Jurkat, Clone E6-1 (cell line): ENCODE measurements around the gene LAMTOR5.
"Not testable (repeated sequence)": the region's sequence is repeated elsewhere in the genome, so short reads cannot be mapped to it uniquely, and the experiment has no call there.

Experiments
- DNase-seq: peaks from one replicate; pipeline ENCODE4 v3.0.0-alpha.2; 2011; ENCODE audit warnings: low read depth, low spot score
- H3K4me3 ChIP-seq: 2 replicates; pipeline ENCODE4 v1.5.1; 2011; ENCODE audit warnings: mild to moderate bottlenecking, low read length, control low read depth, moderate library complexity

LAMTOR5 gene

GRCh38 chr1:110430901-110431300, 23.4 kb upstream of the LAMTOR5 start:
- no peak overlapping the region for H3K4me3 ChIP-seq
- DNase-seq, result no peak

- H3K4me3 ChIP-seq, result no peak overlapping the region
- DNase-seq, result no peak
Measured at GRCh38 chr1:110430366-110430765, 22.9 kb upstream of the LAMTOR5 start.

GRCh38 chr1:110428946-110429345, 21.5 kb upstream of the LAMTOR5 start:
- no peak overlapping the region for H3K4me3 ChIP-seq
- no peak for DNase-seq

GRCh38 chr1:110426854-110427253, 19.4 kb upstream of the LAMTOR5 start:
- no peak overlapping the region for H3K4me3 ChIP-seq
- DNase-seq, result no peak

- no peak for DNase-seq
- no peak overlapping the region for H3K4me3 ChIP-seq
Measured at GRCh38 chr1:110425612-110426152, 18.2 kb upstream of the LAMTOR5 start.

- no peak for DNase-seq
- H3K4me3 ChIP-seq, result no peak overlapping the region
Measured at GRCh38 chr1:110424699-110425611, 17.5 kb upstream of the LAMTOR5 start.

GRCh38 chr1:110420874-110421793, 13.6 kb upstream of the LAMTOR5 start:
- DNase-seq, result no peak
- no peak overlapping the region for H3K4me3 ChIP-seq

GRCh38 chr1:110420023-110420662, 12.6 kb upstream of the LAMTOR5 start:
- H3K4me3 ChIP-seq, result no peak overlapping the region

GRCh38 chr1:110418729-110419128, 11.2 kb upstream of the LAMTOR5 start:
- DNase-seq, result no peak
- H3K4me3 ChIP-seq, result no peak overlapping the region

More at GRCh38 chr1:110420023-110420662, 12.6 kb upstream of the LAMTOR5 start:
- DNase-seq, result no peak

GRCh38 chr1:110413045-110413444, 5.6 kb upstream of the LAMTOR5 start:
- not testable (repeated sequence) for DNase-seq, H3K4me3 ChIP-seq

GRCh38 chr1:110412576-110412975, 5.1 kb upstream of the LAMTOR5 start:
- DNase-seq, result peak; percentile 40
- H3K4me3 ChIP-seq, result no peak overlapping the region

- no peak for DNase-seq
Measured at GRCh38 chr1:110411173-110411735, 3.8 kb upstream of the LAMTOR5 start.

GRCh38 chr1:110409316-110409715, 1.8 kb upstream of the LAMTOR5 start:
- DNase-seq, result no peak
- no peak overlapping the region for H3K4me3 ChIP-seq

More at GRCh38 chr1:110411173-110411735, 3.8 kb upstream of the LAMTOR5 start:
- no peak overlapping the region for H3K4me3 ChIP-seq

- peak overlapping the region; percentile 93 for H3K4me3 ChIP-seq
- DNase-seq, result no peak
Measured at GRCh38 chr1:110408488-110408887, 994 bp upstream of the LAMTOR5 start.

- H3K4me3 ChIP-seq, result peak overlapping the region; percentile 93
- not testable (repeated sequence) for DNase-seq
Measured at GRCh38 chr1:110406407-110406806, 1.1 kb downstream of the LAMTOR5 start.

- DNase-seq, result no peak
- no peak overlapping the region for H3K4me3 ChIP-seq
Measured at GRCh38 chr1:110404401-110404800, 3.1 kb downstream of the LAMTOR5 start.

GRCh38 chr1:110403805-110404204, 3.7 kb downstream of the LAMTOR5 start:
- no peak overlapping the region for H3K4me3 ChIP-seq
- no peak for DNase-seq

- not testable (repeated sequence) for H3K4me3 ChIP-seq, DNase-seq
Measured at GRCh38 chr1:110396259-110396958, 11.1 kb downstream of the LAMTOR5 start.
